Measurements from ENCODE around the gene TMEM89.

The TMEM89 gene

DNA sequence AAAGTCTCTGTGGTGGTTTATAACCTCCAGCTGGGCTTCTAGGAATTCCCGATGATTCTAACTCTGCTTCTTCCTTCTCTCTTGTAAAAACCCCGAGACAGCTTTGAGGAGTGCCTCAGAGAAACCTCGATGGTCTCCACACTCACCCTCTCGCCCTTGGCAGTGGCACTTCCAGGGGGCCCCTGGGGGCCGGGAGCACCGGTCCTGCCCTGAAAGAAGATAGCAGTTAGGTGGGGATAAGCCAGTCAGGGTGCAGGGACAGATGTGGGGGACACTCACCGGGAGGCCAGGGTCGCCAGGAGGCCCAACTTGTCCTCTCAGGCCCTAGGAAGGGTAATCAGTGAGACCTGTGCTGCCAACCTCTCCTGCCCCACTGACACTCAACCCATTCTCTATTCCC, 36.2 kb downstream of the TMEM89 start:
- DNase-seq, result no peak

DNA sequence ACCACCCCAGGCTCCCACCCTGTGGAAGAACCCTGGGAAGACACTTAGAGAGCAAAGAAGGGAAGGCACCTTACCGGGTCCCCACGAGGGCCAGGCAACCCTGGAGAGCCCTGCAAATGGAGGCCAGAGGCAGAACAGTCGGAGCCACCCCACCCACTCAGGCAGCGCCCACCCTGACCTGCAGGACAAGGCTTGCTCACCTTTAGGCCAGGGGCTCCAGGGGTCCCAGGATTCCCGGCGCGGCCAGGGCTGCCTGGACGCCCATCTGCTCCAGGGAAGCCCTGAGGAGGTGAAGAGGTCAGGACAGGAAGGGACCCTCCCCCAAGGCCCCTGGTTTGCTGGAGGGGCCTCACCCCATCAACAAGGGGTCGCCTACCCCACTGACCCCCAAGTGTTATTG, 36.7 kb downstream of the TMEM89 start:
- no peak for DNase-seq

DNA sequence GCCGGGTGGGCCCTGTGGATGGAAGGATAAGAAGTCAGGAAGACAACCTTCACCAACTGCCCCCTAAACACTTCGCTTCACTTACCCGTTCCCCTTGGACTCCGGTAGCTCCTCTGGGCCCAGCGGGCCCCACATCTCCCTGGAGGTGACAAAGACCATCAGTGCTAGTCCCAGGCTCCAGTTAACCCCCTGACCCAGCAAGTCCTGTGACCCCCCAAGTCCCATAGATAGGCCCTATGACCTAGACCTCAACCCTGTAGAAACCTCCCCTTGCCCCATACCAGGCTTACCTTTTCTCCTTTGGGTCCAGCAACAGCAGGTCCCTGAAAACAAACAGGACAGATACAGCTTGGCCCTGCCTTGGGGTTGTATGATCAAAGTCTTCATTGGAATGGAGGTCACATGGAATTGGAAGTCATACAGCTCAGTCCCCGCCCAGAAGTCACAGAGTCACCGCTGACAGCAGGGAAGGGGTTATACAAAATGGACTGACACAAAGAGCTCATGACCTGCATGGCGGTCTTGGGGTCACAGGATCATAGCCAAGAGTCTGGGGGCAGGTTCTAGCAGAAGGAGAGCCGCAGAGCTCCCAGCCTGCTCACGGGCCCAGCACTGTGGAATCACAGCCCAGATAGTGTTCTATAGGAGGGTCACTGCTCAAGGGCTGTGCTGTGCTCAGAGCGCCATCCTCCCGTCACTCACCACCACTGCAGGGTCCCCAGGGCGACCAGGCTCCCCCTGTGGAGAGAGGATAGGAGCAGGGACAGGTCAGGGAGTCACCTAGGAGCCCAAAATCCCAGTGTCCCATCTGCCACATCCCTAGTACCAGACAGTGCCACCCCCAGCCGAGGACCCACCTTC, 39.7 kb downstream of the TMEM89 start:
- no peak for DNase-seq

DNA sequence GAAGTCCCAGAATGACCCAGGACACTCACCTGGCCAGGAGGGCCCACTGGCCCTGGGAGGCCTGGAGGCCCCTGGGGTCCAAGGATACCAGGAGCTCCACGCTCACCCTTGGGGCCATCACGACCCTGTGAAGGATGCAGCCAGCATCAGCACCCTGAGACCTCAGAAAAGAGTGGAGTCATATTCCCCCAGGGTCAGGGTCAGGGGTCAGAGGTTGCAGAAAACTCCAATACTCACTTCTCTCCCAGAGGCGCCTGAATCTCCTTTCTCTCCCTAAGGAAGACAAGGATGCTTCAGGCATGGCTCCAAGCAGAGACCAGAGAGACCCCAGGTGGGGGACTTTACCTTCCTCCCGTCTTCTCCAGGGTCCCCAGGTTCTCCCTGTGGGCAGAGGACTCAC, 44.9 kb downstream of the TMEM89 start:
- DNase-seq, result no peak

DNA sequence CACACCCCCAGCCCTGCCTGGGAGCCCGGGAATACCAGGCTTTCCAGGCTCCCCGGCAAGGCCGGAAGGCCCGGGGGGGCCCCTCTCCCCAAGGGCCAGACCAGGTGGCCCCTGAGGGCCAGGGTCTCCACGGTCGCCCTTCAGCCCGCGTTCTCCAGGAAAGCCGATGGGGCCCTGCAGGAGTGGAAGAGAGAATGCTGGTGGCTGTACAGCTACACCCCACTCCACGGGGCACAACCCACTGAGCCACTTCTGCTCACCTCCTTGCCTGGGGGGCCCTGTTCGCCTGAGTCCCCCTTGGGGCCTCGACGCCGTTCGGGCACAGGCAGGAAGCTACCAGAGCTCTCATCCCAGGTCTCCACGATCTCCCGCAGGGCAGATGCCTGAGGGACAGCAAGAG, 46.2 kb downstream of the TMEM89 start:
- DNase-seq, result no peak

DNA sequence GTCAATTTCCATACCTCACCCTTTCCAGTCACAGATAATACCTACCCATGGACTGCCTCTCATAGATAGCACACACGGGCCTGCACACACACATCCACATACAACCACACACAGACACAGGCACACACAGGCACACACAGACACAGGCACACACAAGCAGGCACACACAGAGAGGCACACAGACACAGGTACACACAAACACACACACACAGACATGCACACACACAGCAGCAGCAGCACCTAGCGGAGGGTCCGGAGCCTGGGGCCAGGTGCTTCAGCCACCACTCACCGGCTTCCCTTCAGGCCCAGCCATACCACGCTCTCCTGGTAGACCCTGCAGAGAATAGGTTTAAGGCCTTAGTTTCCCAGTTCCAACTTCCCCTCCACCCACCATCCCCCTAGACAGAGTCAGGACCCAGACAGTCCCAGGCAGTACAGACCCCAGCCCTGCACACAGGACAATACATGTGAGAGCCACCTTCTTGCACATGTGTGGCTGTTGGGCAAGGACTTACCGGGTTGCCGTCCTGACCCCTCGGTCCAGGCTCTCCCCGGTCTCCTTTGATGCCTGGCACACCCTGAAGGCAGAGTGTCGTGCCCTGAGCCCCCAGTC, 47.5 kb downstream of the TMEM89 start:
- no peak for DNase-seq

DNA sequence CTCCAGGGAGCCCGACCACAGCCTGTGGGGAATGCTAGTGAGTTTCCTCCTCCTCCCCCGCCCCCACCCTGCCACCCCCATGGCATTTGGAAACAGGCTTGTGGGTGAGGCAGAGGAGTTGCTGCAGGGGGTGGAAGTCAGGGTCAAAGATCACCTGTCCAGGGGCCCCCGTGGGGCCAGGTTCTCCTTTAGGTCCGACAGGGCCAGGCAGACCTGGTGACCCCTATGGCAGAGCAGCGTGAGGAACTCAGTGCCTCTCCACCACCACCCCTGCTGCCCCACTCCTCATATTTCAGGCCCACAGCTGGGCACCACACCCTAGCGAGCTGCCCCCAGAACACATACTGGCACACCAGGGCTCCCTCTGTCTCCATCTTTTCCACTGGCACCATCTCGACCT, 49.1 kb downstream of the TMEM89 start:
- no peak for DNase-seq

DNA sequence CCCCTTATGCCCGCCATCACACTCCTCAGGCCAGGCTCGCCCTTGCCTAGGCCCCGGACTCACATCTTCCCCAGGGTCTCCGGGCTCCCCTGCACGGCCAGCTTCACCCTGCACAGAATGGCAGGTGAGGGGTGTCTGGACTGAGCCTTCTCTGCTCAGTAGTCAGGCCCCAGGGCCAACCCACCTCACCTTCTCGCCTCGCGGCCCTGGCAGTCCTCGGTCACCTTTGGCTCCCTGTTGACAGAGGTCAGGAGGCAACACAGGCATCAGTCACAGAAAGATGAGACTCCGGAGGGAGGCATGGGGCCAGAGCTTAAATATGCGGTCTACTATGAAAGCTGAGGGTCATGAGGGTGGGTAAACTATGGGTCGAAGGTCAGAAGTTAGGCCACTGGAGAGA, 49.6 kb downstream of the TMEM89 start:
- no peak for DNase-seq

Measured in stimulated activated CD4-positive, alpha-beta T cell treated with anti-CD3 and anti-CD28 coated beads, Interleukin-4, amount 100 ng/mL, for 24 hours (primary cell).